ENCODE results near the gene SH3D21.

DNA sequence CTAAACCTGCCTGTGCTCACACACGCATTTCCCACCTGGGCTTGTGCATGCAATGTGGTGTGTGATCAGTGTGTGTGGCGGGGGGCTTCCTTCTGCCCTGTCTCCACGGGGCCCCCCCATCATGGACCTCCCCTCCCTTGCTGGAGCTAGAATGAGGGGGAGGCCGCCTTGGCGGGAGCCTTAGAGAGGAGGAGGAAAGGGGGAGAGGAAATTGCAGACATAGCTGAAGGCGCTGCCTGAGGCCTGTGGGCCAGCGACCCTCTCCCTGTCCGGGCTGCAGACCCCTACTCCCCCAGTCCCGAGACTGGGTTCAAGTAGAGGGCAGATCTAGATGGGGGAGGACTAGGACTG lies 18.2 kb downstream of the SH3D21 start:
- TF ChIP-seq, protein P1, sequence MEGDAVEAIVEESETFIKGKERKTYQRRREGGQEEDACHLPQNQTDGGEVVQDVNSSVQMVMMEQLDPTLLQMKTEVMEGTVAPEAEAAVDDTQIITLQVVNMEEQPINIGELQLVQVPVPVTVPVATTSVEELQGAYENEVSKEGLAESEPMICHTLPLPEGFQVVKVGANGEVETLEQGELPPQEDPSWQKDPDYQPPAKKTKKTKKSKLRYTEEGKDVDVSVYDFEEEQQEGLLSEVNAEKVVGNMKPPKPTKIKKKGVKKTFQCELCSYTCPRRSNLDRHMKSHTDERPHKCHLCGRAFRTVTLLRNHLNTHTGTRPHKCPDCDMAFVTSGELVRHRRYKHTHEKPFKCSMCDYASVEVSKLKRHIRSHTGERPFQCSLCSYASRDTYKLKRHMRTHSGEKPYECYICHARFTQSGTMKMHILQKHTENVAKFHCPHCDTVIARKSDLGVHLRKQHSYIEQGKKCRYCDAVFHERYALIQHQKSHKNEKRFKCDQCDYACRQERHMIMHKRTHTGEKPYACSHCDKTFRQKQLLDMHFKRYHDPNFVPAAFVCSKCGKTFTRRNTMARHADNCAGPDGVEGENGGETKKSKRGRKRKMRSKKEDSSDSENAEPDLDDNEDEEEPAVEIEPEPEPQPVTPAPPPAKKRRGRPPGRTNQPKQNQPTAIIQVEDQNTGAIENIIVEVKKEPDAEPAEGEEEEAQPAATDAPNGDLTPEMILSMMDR (conservative IDR thresholded peaks at IDR 0.05; ENCODE audit: low read length), result no peak
- no peak for TF ChIP-seq EZH2phosphoT487 (IDR thresholded peaks at IDR 0.05; ENCODE audit: borderline replicate concordance)
